Muscle of arm (tissue), 12 donors: Measurements from ENCODE around the gene TMEM63C. TPM values are rescaled to one million over a fixed set of nuclear protein-coding genes. Genes with fewer than 3 reads are reported as not detected.
A peak's percentile ranks its signal among the peaks of the same experiment; 100 is the strongest.

ENCODE experiments used
- DNase-seq: peaks from one replicate; pipeline ENCODE4 v3.0.0-alpha.2; 2013
- polyA plus RNA-seq, 12 donors: library from polyadenylated mRNA; unstranded; fragments of 120-200 nt; gene quantifications; one replicate each; pipeline ENCODE4 v1.2.1, GENCODE V29; 2013; ENCODE audit not compliant: insufficient read length in 12 of 12

Gene TMEM63C
- polyA plus RNA-seq, 12 donors, result 0.27 to 15.1 (median 1.0) TPM; not detected in 1

GRCh38 chr14:77198561-77198960, 17.0 kb downstream of the TMEM63C start:
- peak; percentile 18 for DNase-seq

- DNase-seq, result no peak
These were observed 18.0 kb downstream of the TMEM63C start for GRCh38 chr14:77199590-77199989.

GRCh38 chr14:77200406-77200985, 18.9 kb downstream of the TMEM63C start:
- DNase-seq, result no peak

GRCh38 chr14:77201696-77202095, 20.1 kb downstream of the TMEM63C start:
- no peak for DNase-seq

GRCh38 chr14:77203611-77204458, 22.2 kb downstream of the TMEM63C start:
- DNase-seq, result no peak

GRCh38 chr14:77204459-77204771, 22.8 kb downstream of the TMEM63C start:
- no peak for DNase-seq

- no peak for DNase-seq
These were observed 23.3 kb downstream of the TMEM63C start for GRCh38 chr14:77204907-77205306.

GRCh38 chr14:77205566-77205965, 24.0 kb downstream of the TMEM63C start:
- no peak for DNase-seq

GRCh38 chr14:77206261-77206824, 24.7 kb downstream of the TMEM63C start:
- no peak for DNase-seq

GRCh38 chr14:77206877-77207389, 25.3 kb downstream of the TMEM63C start:
- DNase-seq, result no peak

- peak; percentile 72 for DNase-seq
These were observed 26.8 kb downstream of the TMEM63C start for GRCh38 chr14:77208291-77208978.

- DNase-seq, result no peak
These were observed 27.4 kb downstream of the TMEM63C start for GRCh38 chr14:77208979-77209318.

- DNase-seq, result no peak
These were observed 30.7 kb downstream of the TMEM63C start for GRCh38 chr14:77212097-77212870.

GRCh38 chr14:77212943-77213678, 31.5 kb downstream of the TMEM63C start:
- no peak for DNase-seq

- DNase-seq, result no peak
These were observed 32.0 kb downstream of the TMEM63C start for GRCh38 chr14:77213679-77214016.

- DNase-seq, result no peak
These were observed 32.6 kb downstream of the TMEM63C start for GRCh38 chr14:77214216-77214615.

- DNase-seq, result no peak
These were observed 36.0 kb downstream of the TMEM63C start for GRCh38 chr14:77217551-77217950.

- DNase-seq, result no peak
These were observed 38.0 kb downstream of the TMEM63C start for GRCh38 chr14:77219591-77219990.

- DNase-seq, result no peak
These were observed 38.8 kb downstream of the TMEM63C start for GRCh38 chr14:77220246-77221017.

GRCh38 chr14:77221241-77221871, 39.8 kb downstream of the TMEM63C start:
- DNase-seq, result no peak
